ENCODE results near the gene HOXD8. TPM values are rescaled to one million over a fixed set of nuclear protein-coding genes. Genes with fewer than 3 reads are reported as not detected.

Gene HOXD8
- total and polyA plus RNA-seq, 2 of the 8 experiments (the other 6 are each of a cell fraction or from before 2014, with no cell fraction given) = not detected

- Histone ChIP-seq H2BK12ac (ENCODE audit: low read depth, low read length) (no peak overlapping the region), H4K20me1 (replicated peaks in 1 of 2; ENCODE audit: control insufficient read depth in 1 of 2, insufficient read depth in 2 of 2, low read length in 2 of 2) (peaks cover 25 to 42% of the 10 kb centered on the region in 2 experiments), H3K4me2 (ENCODE audit: insufficient read depth in 1 of 2, low read depth in 2 of 2, low read length in 2 of 2) (no peak overlapping the region; a peak in 1 of 4 replicates), H3K9ac (replicated peaks in 1 of 4; ENCODE audit: extremely low read depth in 1 of 4, low read depth in 3 of 4, low read length in 3 of 4) (no peak overlapping the region), H3K27ac (ENCODE audit: low read depth, low read length) (no peak overlapping the region), H3K18ac (ENCODE audit: extremely low read depth, low read length) (no peak overlapping the region), H2BK120ac (replicated peaks; ENCODE audit: low read depth, low read length) (no peak overlapping the region), H3K4me3 (ENCODE audit: extremely low read depth in 1 of 4, insufficient read depth in 2 of 4, low read depth in 3 of 4, low read length in 4 of 4) (no peak overlapping the region), H3K14ac (ENCODE audit: insufficient read length) (no peak overlapping the region), H3K4ac (replicated peaks; ENCODE audit: insufficient read length, low read depth, low read length) (no peak overlapping the region), H2BK5ac (ENCODE audit: low read depth, low read length) (no peak overlapping the region), H4K5ac (ENCODE audit: insufficient read length, low read depth, low read length) (no peak overlapping the region), H3K79me2 (ENCODE audit: control insufficient read depth in 1 of 2, insufficient read depth in 2 of 2, low read length in 2 of 2) (no peaks in the 10 kb centered on the region), H4K91ac (replicated peaks; ENCODE audit: insufficient read length, low read length) (no peak overlapping the region), H2AK5ac (ENCODE audit: low read depth, low read length) (no peak overlapping the region), H2BK15ac (ENCODE audit: low read length) (no peak overlapping the region), H3K79me1 (ENCODE audit: low read depth, low read length) (no peaks in the 10 kb centered on the region), H3K27me3 (replicated peaks in 1 of 4; ENCODE audit: control insufficient read depth in 3 of 4, extremely low read depth in 1 of 4, insufficient read depth in 3 of 4, low read length in 3 of 4) (peaks cover 96 to 100% (median 100%) of the 10 kb centered on the region in 4 experiments), H3K9me3 (ENCODE audit: insufficient read depth in 2 of 2, low read depth in 1 of 2, low read length in 1 of 2) (no peaks in the 10 kb centered on the region), H3K56ac (replicated peaks; ENCODE audit: insufficient read length, low read depth, low read length) (no peak overlapping the region), H3K4me1 (replicated peaks in 1 of 4; ENCODE audit: control insufficient read depth in 3 of 4, insufficient read depth in 4 of 4, low read length in 3 of 4) (peaks cover 0 to 5% (median 0%) of the 10 kb centered on the region in 4 experiments; a peak in 2 of 7 replicates), H2BK20ac (ENCODE audit: low read length) (no peak overlapping the region), H4K8ac (ENCODE audit: extremely low read depth, insufficient read depth, low read length) (no peak overlapping the region), H3K36me3 (ENCODE audit: control insufficient read depth in 2 of 4, insufficient read depth in 4 of 4, low read length in 3 of 4) (no peaks in the 10 kb centered on the region), H3K23ac (ENCODE audit: insufficient read length) (no peak overlapping the region), H2AFZ (ENCODE audit: low read length) (no peak overlapping the region), H3K23me2 (ENCODE audit: low read depth, low read length) (0 out of 2 replicates have a peak, but pooled peaks cover 2% of the 10 kb centered on the region)
- FAIRE-seq (no peak), DNase-seq (ENCODE audit: low read depth in 1 of 2, low spot score in 2 of 2) (no peak)
- ChIA-PET POLR2A (ENCODE audit: partially characterized antibody) (no interaction called here), CTCF (ENCODE audit: partially characterized antibody) (interaction anchor here (0.6 to 4.4 kb wide), 5 partner anchors 15 to 388 kb away, joined by 3 to 16 read pairs (median 4); partner anchors contain the start of gene HOXD4)
- WGBS, 2 experiments (ENCODE audit: extremely low coverage in 1 of 2, insufficient coverage in 1 of 2, insufficient read length in 1 of 2, insufficient replicate concordance in 2 of 2, low coverage in 1 of 2, low lambda C conversion rate in 2 of 2, missing lambda C conversion rate in 1 of 2) = 30% methylated on average over 2 of the region's 2 CpGs; no CpG with 5 or more reads in 1 of the 2 experiments
- no peak for TF ChIP-seq ASH2L (IDR thresholded peaks at IDR 0.05; ENCODE audit: low read length)
- no peak for TF ChIP-seq BRCA1 (IDR thresholded peaks at IDR 0.05; ENCODE audit: low read depth, low read length)
- TF ChIP-seq SIN3A (conservative IDR thresholded peaks at IDR 0.05 in 1 of 2, IDR thresholded peaks at IDR 0.05 in 1 of 2; ENCODE audit: low read depth in 1 of 2, low read length in 2 of 2) = no peak
- no peak for TF ChIP-seq KDM1A (IDR thresholded peaks at IDR 0.05; ENCODE audit: borderline replicate concordance, low read length)
- no peak for TF ChIP-seq JUND (IDR thresholded peaks at IDR 0.05; ENCODE audit: low read length)
- no peak for TF ChIP-seq TAF1 (IDR thresholded peaks at IDR 0.05; ENCODE audit: low read depth, low read length)
- no peak for TF ChIP-seq NANOG (IDR thresholded peaks at IDR 0.05; ENCODE audit: insufficient read depth, low read depth, low read length, poor library complexity, severe bottlenecking)
- no peak for TF ChIP-seq ZNF274 (IDR thresholded peaks at IDR 0.05; ENCODE audit: borderline replicate concordance, extremely low read depth, low read length)
Measured at GRCh38 chr2:176166272-176166671, 36.8 kb downstream of the HOXD8 start.
